Kidney (tissue), 14 donors: ENCODE results near the gene NDUFV3. TPM values are rescaled to one million over a fixed set of nuclear protein-coding genes. Genes with fewer than 3 reads are reported as not detected.
A peak's percentile ranks its signal among the peaks of the same experiment; 100 is the strongest.
"Not testable (repeated sequence)": the region's sequence is repeated elsewhere in the genome, so short reads cannot be mapped to it uniquely, and the experiment has no call there.

ENCODE experiments used
- DNase-seq, 5 donors: peaks; one replicate each; pipeline ENCODE4 v3.0.0-alpha.2; 2013 to 2020
- FAIRE-seq: peaks from 2 replicates; lab custom pipeline; 2012; peaks lifted over from hg19 to GRCh38; lab: Jason Lieb, UNC
- H3K27ac ChIP-seq, 2 donors: one replicate each; pipeline ENCODE4 v1.7.0; 2013; ENCODE audit warnings: low read depth in 2 of 2, low read length in 2 of 2, inconsistent platforms in 1 of 2
- H3K27me3 ChIP-seq: one replicate; pipeline ENCODE4 v1.7.1; 2013; ENCODE audit warnings: low read length, inconsistent platforms; ENCODE audit not compliant: control insufficient read depth, insufficient read depth
- H3K36me3 ChIP-seq, 3 donors: one replicate each; pipeline versions ENCODE4 v1.7.0 to v1.7.1; 2013; ENCODE audit warnings: low read length in 3 of 3, control low read depth in 1 of 3, inconsistent platforms in 1 of 3; ENCODE audit not compliant: insufficient read depth in 3 of 3, control insufficient read depth in 2 of 3
- H3K4me1 ChIP-seq, 3 donors: one replicate each; pipeline versions ENCODE4 v1.7.0 to v1.7.1; 2013; ENCODE audit warnings: low read length in 3 of 3, inconsistent platforms in 1 of 3, low read depth in 1 of 3; ENCODE audit not compliant: control insufficient read depth in 2 of 3, insufficient read depth in 2 of 3
- H3K4me3 ChIP-seq, 3 donors: one replicate each; pipeline versions ENCODE4 v1.7.0 to v1.8.1; 2013; ENCODE audit warnings: low read length in 3 of 3, control low read depth in 1 of 3, inconsistent platforms in 1 of 3
- H3K9ac ChIP-seq, 3 donors: one replicate each; pipeline versions ENCODE4 v1.7.0 to v1.7.1; 2013; ENCODE audit warnings: low read length in 3 of 3, control low read depth in 1 of 3, inconsistent platforms in 1 of 3
- H3K9me3 ChIP-seq, 3 donors: one replicate each; pipeline versions ENCODE4 v1.7.0 to v1.7.1; 2013; ENCODE audit warnings: low read length in 3 of 3, control low read depth in 1 of 3, inconsistent platforms in 1 of 3; ENCODE audit not compliant: control insufficient read depth in 2 of 3, insufficient read depth in 1 of 3
- CTCF ChIP-seq: IDR thresholded peaks from 3 replicates; pipeline ENCODE4 v1.5.1; 2012; ENCODE audit warnings: mild to moderate bottlenecking, moderate library complexity, borderline replicate concordance; ENCODE audit not compliant: insufficient read depth; ENCODE audit errors: extremely low read depth
- intact Hi-C: fragments of 100-400 bp; cut with DNase I; formaldehyde crosslinking; loops from one replicate; pipeline ENCODE4 v1.11.1; 2022
- polyA plus RNA-seq: library from polyadenylated mRNA; stranded (reverse); fragments of 350-450 nt; fragmentation: Illumina TruSeq; extraction: RNeasy Lipid Tissue Mini Kit (QIAGEN cat#74804); gene quantifications from one replicate; pipeline ENCODE4 v1.2.3, GENCODE V29; 2014; ENCODE audit warnings: low read depth, low replicate concordance; ENCODE audit not compliant: insufficient read depth
- total RNA-seq: library from RNA; stranded (reverse); fragmentation: NEBNext Ultra II Directional; extraction: Animal tissue kit (Norgen Biotek cat#: 25700); gene quantifications from one replicate; pipeline ENCODE4 v1.2.1, GENCODE V29; 2021
- donor health status: control.
- donor health status: control.
- donor health status: control.
- donor health status: control.
- donor health status: control.
- donor health status: DM: yes; HTN: yes; CAD: no.
- donor health status: Normal renal cell carcinoma (clear cell type).

The NDUFV3 gene
- total and polyA plus RNA-seq, 2 donors from 2014 or later, result 29.6 to 37.0 TPM

GRCh38 chr21:42847726-42848125 is 45.4 kb upstream of the NDUFV3 start:
- Histone ChIP-seq H3K9me3 (no peaks in the 10 kb centered on the region), H3K9ac (no peak overlapping the region), H3K4me1 (no peaks in the 10 kb centered on the region), H3K27me3 (no peaks in the 10 kb centered on the region), H3K27ac (no peak overlapping the region), H3K4me3 (no peak overlapping the region), H3K36me3 (peaks cover 0 to 17% (median 8%) of the 10 kb centered on the region in 3 donors)
- FAIRE-seq (no peak), DNase-seq (peak in 1 of 5 donors; percentile 4)
- intact Hi-C loops, result no loop called here
- no peak for TF ChIP-seq CTCF

GRCh38 chr21:42848144-42848931 is 44.8 kb upstream of the NDUFV3 start:
- H3K9me3 ChIP-seq, intact Hi-C loops: not testable (repeated sequence)

GRCh38 chr21:42848932-42849758 is 44.0 kb upstream of the NDUFV3 start:
- Histone ChIP-seq H3K27ac (no peak overlapping the region), H3K27me3 (no peaks in the 10 kb centered on the region), H3K4me3 (no peak overlapping the region), H3K36me3 (peaks cover 0 to 24% (median 8%) of the 10 kb centered on the region in 3 donors), H3K9me3 (no peaks in the 10 kb centered on the region), H3K9ac (no peak overlapping the region), H3K4me1 (no peaks in the 10 kb centered on the region)
- peak in 1 of 5 donors; percentile 50 for DNase-seq
- FAIRE-seq, result no peak
- TF ChIP-seq CTCF, result no peak
- intact Hi-C loops, result no loop called here

More at GRCh38 chr21:42848144-42848931, 44.8 kb upstream of the NDUFV3 start:
- peak in 1 of 5 donors; percentile 29 for DNase-seq
- H3K9ac ChIP-seq, H3K27ac ChIP-seq, H3K4me1 ChIP-seq, FAIRE-seq, H3K27me3 ChIP-seq, H3K4me3 ChIP-seq: not testable (repeated sequence)
- peaks cover 0 to 21% (median 8%) of the 10 kb centered on the region in 3 donors for H3K36me3 ChIP-seq
